KMS-11 (cell line): ENCODE data around the gene PPARA.
"Not testable (repeated sequence)": the region's sequence is repeated elsewhere in the genome, so short reads cannot be mapped to it uniquely, and the experiment has no call there.

Experiments
- H2AFZ ChIP-seq: fragments of 200-600 bp; sonication (generic); 2 replicates; pipeline ENCODE4 v1.6.1; 2016; ENCODE audit warnings: antibody characterized with exemption, mixed run types, low read depth
- H3K27ac ChIP-seq: fragments of 200-600 bp; sonication (generic); 2 replicates; pipeline ENCODE4 v1.6.1; 2016; ENCODE audit warnings: mild to moderate bottlenecking, mixed run types
- H3K27me3 ChIP-seq: fragments of 200-600 bp; sonication (generic); 2 replicates; pipeline ENCODE4 v1.6.1; 2017; ENCODE audit warnings: mild to moderate bottlenecking, low read depth, mixed run types, moderate library complexity; ENCODE audit not compliant: insufficient read depth
- H3K36me3 ChIP-seq: fragments of 200-600 bp; sonication (generic); 2 replicates; pipeline ENCODE4 v1.6.1; 2017; ENCODE audit warnings: mild to moderate bottlenecking, mixed run types; ENCODE audit not compliant: insufficient read depth
- H3K4me1 ChIP-seq: fragments of 200-600 bp; sonication (generic); 2 replicates; pipeline ENCODE4 v1.6.1; 2016; ENCODE audit warnings: mild to moderate bottlenecking, low read depth, mixed run types; ENCODE audit not compliant: poor library complexity, severe bottlenecking
- H3K4me2 ChIP-seq: fragments of 200-600 bp; sonication (generic); 2 replicates; pipeline ENCODE4 v1.7.0; 2016; ENCODE audit warnings: mild to moderate bottlenecking, mixed run types
- H3K4me3 ChIP-seq: fragments of 200-600 bp; sonication (generic); IDR thresholded peaks from 2 replicates; pipeline ENCODE4 v1.6.1; 2017; ENCODE audit warnings: low read depth, low read length, mixed read lengths; ENCODE audit not compliant: insufficient read depth
- H3K79me2 ChIP-seq: fragments of 200-600 bp; sonication (generic); 2 replicates; pipeline ENCODE4 v1.6.1; 2016; ENCODE audit warnings: low read depth, mixed run types; ENCODE audit not compliant: insufficient read depth
- H3K9ac ChIP-seq: fragments of 200-600 bp; sonication (generic); 2 replicates; pipeline ENCODE4 v1.6.1; 2016; ENCODE audit warnings: mild to moderate bottlenecking, mixed run types
- H4K20me1 ChIP-seq: fragments of 200-600 bp; sonication (generic); 2 replicates; pipeline ENCODE4 v1.6.1; 2016; ENCODE audit warnings: mild to moderate bottlenecking, mixed run types; ENCODE audit not compliant: insufficient read depth
- TF ChIP-seq, protein P1 (sequence below): fragments of 200-600 bp; sonication (generic); conservative IDR thresholded peaks from 2 replicates; pipeline ENCODE4 v1.6.1; 2017; ENCODE audit warnings: low read depth, mild to moderate bottlenecking, antibody characterized with exemption, low read length, moderate library complexity, mixed read lengths

Gene PPARA

DNA sequence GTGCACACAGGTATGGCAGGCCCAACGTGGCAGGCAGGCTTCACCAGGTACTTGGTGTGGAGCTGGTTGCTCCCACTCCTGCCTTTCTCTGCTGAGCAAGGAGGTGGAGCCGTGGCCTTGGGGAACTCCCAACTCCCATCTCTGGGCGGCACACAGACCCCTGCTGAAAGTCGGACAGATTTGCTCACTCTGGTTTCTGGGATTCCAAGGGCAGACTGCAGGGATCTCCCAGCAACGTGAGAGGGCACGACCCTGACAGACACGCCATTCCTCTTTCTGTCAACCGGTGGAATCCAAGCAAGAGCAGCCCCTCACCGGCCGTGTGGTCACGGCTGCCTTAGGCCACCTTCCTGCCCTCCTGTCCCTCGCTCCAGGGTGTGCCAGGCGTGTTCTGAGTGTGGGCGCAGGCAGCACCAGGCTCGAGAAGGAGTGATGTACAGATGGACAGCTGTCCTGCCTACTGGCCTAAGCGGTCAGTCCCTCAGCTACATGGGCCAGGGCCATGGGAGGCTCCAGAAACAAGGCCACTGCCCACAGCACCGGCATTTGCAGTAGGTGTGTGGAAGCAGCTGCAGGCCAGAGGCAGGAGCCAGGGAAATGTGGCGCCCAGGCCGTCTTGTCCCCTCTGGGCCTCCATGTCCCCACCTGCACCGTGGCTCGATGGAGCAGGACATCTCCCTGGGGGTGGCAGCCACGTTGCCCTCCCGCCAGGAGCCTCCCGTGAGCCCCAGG lies 13.7 kb upstream of the PPARA start:
- no peak overlapping the region for H3K4me3 ChIP-seq
- H3K79me2 ChIP-seq: no peaks in the 10 kb centered on the region
- no peaks in the 10 kb centered on the region for H3K4me1 ChIP-seq
- no peak overlapping the region for H2AFZ ChIP-seq
- H3K27me3 ChIP-seq: no peaks in the 10 kb centered on the region
- no peak overlapping the region for H3K4me2 ChIP-seq
- H4K20me1 ChIP-seq: no peaks in the 10 kb centered on the region
- H3K27ac ChIP-seq: no peak overlapping the region
- TF ChIP-seq, protein P1, sequence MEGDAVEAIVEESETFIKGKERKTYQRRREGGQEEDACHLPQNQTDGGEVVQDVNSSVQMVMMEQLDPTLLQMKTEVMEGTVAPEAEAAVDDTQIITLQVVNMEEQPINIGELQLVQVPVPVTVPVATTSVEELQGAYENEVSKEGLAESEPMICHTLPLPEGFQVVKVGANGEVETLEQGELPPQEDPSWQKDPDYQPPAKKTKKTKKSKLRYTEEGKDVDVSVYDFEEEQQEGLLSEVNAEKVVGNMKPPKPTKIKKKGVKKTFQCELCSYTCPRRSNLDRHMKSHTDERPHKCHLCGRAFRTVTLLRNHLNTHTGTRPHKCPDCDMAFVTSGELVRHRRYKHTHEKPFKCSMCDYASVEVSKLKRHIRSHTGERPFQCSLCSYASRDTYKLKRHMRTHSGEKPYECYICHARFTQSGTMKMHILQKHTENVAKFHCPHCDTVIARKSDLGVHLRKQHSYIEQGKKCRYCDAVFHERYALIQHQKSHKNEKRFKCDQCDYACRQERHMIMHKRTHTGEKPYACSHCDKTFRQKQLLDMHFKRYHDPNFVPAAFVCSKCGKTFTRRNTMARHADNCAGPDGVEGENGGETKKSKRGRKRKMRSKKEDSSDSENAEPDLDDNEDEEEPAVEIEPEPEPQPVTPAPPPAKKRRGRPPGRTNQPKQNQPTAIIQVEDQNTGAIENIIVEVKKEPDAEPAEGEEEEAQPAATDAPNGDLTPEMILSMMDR: no peak
- no peaks in the 10 kb centered on the region for H3K36me3 ChIP-seq
- H3K9ac ChIP-seq: no peak overlapping the region

DNA sequence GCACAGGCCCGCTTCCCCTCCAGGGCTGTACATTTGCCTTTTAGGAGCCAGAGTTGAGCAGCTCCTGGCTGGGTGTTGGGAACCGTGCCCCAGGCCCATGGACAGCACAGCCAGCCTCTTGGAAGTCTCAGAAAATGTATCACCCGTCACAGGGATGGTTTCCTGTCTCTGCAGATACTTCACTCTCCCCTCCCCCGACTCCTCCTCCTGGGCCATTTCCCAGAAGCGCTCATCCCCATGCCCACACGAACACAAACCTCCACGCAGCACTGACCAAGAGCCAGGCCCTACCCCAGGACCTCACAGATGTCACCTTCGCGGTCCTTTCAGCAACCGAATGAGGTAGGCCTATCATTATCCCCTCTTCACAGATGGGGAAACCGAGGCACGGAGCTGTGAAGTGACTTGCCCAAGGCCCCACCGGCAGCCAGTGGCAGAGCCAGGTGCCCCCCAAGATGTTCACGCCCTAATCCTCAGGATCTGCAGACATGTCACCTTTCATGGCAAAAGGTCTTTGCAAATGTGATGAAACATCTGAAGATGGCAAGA lies 13.0 kb upstream of the PPARA start:
- Histone ChIP-seq H3K27me3 (no peaks in the 10 kb centered on the region), H3K4me2 (no peak overlapping the region), H4K20me1 (no peaks in the 10 kb centered on the region), H2AFZ (no peak overlapping the region), H3K9ac (no peak overlapping the region), H3K4me1 (no peaks in the 10 kb centered on the region), H3K79me2 (no peaks in the 10 kb centered on the region), H3K4me3 (no peak overlapping the region), H3K36me3 (no peaks in the 10 kb centered on the region), H3K27ac (no peak overlapping the region)
- TF ChIP-seq, protein P1: no peak

DNA sequence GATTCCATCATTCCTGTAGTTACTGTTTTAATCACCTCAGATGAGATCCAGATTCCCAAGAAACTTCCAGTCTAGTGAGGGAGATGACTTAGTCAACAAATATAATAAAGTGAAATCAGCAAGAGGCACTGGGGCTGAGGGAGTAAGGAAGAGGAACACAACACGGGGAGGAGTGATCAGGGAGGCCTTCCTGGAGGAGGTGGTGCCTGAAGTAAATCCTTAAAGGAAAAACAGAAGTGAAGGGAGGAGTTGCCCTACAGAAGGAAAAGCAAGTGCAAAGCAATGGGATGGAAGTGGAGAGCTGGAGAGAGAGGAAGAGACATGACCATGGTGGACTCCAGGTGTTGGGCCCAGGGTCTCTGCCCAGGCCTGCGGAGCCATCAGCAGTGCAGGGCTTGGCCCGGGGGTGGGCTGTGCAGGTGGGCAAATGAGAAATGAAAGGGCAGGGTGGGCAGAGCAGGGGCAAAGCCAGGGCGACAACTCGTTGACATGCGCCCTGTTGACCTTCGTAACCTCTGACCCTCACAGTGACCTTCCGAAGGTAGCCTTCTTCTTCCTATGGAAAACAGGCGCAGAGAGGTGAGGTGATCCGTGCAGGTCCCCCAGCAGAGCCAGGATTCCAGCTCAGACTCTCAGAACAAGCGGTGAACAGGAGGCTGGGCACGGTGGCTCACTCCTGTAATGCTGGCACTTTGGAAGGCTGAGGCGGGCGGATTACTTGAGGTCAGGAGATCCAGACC lies 12.1 kb upstream of the PPARA start:
- H3K4me1 ChIP-seq: no peaks in the 10 kb centered on the region
- no peak overlapping the region for H2AFZ ChIP-seq
- H3K27ac ChIP-seq: no peak overlapping the region
- H3K4me3 ChIP-seq: no peak overlapping the region
- no peaks in the 10 kb centered on the region for H4K20me1 ChIP-seq
- no peaks in the 10 kb centered on the region for H3K27me3 ChIP-seq
- H3K9ac ChIP-seq: no peak overlapping the region
- H3K4me2 ChIP-seq: no peak overlapping the region
- TF ChIP-seq, protein P1: no peak
- no peaks in the 10 kb centered on the region for H3K36me3 ChIP-seq
- H3K79me2 ChIP-seq: no peaks in the 10 kb centered on the region

DNA sequence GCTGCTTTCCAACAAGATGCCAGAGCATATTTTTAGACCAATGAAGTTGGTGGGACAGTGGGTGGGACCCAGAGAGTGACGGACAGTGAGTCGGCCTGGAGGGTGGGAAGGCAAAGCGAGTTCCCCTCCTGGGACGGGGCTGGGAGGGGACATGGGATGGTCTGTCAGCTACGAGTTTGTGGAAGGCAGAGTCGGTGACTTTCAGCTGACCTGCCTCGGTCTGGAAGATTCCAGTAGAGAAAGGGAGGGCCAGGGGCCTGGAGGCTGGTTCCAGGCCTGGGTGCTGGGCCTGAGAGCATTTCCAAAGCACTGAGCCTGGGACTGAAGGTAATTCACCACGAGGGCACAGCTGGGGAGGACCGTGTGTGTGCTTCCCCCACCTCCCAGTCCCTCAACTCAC lies 10.9 kb upstream of the PPARA start:
- not testable (repeated sequence) for H2AFZ ChIP-seq, H3K4me1 ChIP-seq, H3K9ac ChIP-seq, H3K4me2 ChIP-seq, H3K79me2 ChIP-seq, H3K27me3 ChIP-seq, H3K4me3 ChIP-seq, H3K36me3 ChIP-seq, H4K20me1 ChIP-seq, H3K27ac ChIP-seq
